Measurements from ENCODE around the gene ACVRL1.

Gene ACVRL1

DNA sequence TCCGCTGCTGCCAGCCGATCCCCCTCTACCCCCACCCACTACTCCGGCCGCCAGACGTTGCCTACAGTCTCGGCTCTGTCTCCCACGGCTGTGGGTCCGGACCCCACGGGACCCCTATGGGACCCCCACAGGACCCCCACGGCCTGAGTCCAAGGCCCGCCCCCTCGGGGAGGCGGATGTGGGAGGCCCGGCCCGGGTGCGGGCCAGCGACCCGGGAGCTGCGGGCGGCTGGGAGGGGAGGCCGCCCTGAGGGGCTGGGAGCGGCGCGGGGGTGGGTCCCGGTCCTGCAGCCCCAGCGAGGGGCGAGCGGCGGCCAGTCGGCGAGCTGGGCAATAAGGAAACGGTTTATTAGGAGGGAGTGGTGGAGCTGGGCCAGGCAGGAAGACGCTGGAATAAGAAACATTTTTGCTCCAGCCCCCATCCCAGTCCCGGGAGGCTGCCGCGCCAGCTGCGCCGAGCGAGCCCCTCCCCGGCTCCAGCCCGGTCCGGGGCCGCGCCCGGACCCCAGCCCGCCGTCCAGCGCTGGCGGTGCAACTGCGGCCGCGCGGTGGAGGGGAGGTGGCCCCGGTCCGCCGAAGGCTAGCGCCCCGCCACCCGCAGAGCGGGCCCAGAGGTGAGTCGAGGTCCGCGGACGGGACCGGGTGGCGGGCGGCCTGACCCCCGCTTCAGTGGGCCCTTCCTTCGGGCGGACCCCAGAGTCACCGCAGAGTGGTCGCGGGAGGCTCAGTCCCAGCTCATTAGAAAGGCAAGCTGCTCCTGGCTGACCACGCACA, at the start of gene ACVRL1:
TSS of gene ACVRL1 (plus strand) at position 422 of the 773 bp plus-strand sequence. CDS start 4,971 bp downstream, outside the sequence.
- DNase-seq, result peak; percentile 38

DNA sequence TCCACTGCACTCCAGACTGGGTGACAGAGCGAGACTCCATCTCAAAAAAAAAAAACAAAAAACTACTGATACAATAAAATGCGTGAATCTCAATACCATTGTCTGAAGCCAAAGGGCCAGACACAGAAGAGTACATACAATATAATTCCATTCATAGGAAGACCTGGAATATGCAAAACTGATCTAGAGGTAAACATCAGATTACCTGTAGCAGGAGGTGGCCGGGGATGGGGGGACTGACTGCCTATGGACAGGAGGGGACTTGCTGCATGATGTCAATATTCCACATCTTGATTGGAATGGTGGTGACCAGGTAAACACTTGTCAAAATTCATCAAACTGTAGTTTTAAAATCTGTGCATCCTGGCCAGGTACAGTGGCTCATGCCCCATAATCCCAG, 46.3 kb upstream of the ACVRL1 start:
- no peak for DNase-seq

DNA sequence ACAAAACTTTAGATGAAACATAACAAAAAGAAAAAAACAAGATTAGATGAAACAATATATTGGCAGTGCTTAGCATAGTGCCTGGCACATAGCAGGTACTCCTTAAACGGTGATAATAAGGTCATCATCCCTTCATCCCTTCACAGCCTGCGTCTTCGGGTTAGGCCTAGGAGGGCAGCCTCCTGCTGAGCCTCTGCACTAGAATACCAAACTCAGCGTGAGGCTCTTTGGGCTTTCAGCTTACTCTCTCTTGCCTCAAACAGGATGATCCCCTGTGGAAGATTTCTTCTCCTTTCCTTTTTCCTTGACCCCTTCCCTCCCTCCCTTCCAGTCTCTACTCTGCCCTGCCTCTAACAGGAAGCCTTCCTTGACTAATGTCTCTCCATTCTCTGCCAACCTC, 44.4 kb upstream of the ACVRL1 start:
- DNase-seq, result no peak

DNA sequence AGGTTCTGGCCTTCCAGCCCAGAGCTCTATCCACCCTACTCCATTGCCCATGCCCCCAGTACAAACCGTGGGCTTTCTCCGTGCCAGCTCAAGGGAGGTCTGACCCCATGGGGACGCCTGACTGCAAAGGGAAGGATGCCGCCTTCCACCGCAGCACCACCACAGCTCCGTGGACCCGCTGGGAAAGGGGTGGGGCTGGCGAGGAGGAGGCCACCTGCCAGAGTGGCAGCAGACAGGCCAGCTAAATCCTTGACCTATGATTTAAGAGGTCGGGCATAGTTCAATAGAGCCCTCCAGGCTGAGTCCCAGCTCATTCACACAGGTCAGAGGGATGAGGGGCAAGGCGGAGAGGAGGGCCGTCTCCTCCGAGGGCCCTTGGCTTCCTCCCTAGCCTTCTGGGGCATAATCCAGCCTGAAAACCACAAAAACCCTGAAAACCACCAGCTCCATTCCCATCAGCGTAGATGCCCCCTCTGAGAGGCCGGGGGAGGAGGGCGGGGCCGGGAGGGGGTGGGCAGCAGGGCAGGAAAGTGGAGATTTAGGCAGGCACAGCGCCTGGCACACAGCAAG, 43.9 kb upstream of the ACVRL1 start:
- peak; percentile 8 for DNase-seq

DNA sequence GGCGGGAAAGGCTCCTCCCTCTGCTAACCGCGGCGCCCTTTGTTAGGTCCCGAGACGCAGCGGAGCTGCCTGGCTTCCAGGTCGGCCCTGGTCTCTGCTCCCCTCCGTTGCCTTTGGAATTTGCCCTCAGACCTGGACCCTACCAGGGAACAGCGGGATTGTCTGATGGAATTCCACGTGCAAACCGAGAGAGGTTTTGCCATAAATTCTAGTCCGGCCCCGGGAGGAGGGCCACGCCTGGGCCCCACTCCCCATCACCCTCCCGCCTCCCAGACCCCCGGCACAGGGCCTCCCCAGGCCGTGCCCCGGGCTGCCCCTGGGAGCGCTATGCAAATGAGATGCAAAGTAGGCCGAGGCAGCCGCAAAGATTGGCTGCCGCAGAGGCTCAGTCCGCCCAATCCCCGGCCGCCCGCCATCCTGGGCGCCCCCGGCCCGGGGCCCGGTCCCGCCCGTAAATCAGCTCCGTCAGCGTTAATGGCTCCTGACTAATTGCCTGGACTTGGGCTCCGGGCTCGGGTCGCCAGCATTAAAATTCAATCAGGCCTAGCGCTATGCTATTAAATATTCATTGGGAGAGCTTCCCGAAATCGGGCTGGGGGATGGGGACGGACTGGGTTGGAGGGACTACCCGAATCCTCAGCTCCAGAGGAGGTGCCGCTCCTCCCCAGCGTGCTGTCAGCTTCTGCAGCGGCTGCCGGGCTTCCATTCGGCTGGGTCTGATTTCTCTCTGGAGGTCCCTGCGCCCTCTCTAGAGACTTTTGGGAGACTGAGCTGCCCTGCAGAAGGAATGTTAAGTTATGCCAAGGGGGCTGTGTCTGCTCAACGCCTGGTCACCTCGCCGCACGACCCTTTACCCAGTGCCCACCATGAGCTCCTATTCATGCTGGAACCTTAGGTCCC, 43.1 kb upstream of the ACVRL1 start:
- DNase-seq, result peak; percentile 44

DNA sequence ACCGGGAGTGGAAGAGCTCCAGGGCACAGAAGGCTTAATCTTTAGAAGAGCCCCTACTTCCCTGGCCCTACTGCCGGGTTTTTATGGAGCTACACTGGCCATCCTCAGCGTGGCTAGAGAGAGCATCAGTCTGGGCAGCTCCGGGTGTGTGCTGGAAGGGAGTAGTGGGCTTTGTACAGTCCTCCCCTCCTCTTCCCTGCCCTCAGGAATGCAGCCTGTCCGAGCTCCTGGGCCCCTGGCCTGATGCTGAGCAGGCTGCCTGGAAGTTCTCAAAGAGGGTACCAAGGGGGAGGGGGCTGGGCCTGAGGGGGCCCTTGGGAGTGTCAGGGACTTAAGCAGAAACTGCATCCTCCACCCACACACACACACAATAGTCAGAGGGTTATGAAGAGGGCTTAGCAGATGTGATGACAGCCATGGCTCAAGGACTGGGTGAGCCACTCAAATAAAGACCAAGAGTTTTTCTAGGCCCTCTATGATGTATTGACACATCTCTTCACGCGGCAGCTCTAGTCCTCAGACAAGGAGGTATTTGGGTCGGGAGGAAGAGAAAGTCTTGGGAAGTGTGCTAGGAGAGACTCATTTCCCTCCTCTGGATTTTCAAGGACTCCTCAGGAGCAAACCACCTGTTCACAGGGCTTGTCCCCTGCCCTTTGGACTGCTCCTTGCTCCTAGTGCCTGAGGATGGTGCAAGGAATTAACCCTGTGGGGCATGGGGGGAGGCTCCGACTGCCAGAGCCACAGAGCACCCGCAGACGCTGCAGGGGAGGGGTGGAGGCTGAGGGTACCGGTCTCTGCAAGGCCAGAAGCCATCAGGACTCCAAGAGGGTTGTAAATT, 42.3 kb upstream of the ACVRL1 start:
- peak; percentile 25 for DNase-seq

DNA sequence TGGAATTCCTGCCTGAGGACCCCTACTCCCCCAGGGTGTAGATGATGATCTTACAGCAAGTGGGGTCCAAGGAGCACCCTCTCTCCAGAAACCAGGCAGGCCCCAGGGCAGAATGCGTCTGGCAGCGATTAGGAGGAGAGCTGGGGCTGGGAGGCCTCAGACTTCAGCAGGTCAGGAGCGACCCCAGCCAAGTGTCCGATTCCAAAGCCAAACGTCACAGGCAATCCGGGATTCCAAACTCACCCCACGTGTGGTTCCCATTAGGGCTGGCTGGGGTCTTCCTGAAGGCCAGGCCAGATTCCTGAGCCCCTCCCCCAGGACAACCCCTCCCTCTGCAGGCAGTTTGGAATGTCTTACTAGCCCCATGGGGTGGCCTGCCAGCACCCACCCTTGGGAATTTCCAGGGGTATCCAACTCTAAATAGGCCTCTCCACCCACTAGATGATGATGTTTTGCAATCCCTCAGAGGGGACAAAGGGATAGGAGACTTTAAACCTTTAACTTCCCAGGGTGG, 41.5 kb upstream of the ACVRL1 start:
- DNase-seq, result no peak

DNA sequence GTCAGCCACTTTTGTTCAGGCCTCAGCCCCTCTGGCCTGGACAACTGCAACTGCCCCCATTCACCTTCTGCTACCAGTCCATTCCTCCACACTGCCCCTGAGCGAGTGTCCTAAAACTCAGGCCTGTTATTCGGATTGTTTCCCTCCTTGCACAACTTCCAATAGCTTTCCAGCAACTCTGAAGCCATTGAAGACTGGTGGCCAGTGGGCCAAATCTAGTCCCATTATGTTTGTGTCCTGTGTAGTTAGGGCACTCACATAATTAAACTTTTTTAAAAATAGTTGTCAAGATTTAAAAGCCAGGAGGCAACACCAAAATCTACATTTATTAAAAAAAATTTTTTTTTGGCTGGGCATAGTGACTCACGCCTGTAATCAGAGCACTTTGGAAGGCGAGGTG, 41.0 kb upstream of the ACVRL1 start:
- DNase-seq, result no peak

- DNase-seq, result no peak
Measured at GRCh38 chr12:51866762-51867161, 40.5 kb upstream of the ACVRL1 start.

- DNase-seq, result no peak
Measured at GRCh38 chr12:51867371-51867770, 39.9 kb upstream of the ACVRL1 start.

DNA sequence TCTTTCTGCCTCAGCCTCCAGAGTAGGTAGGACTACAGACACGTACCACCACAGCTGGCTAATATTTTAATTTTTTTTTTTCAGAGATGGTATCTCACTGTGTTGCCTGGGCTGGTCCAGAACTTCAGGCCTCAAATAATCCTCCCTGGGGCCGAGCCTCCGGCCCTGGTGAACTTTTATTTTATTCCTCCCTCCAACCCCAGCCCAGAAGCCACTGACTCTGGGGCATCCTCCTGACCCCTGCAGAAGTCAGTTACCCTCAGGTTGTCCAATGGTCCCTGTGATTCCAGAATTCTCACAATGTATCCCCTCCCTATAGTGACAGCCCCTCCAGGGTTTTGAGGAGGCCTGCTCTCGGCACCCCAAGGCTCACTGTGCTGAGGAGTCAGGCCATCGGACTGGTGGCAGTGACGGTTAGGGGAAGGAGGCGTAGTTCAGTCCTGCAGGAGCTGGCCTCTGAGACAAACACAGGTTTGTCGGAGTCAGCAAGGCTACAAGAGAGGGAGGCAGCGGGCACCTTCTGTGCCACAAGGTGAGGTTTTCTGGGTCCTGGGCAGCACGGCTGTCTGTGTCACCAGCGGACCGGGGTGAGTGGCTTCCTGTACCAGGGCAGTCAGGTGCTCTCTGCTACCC, 39.4 kb upstream of the ACVRL1 start:
- no peak for DNase-seq

DNA sequence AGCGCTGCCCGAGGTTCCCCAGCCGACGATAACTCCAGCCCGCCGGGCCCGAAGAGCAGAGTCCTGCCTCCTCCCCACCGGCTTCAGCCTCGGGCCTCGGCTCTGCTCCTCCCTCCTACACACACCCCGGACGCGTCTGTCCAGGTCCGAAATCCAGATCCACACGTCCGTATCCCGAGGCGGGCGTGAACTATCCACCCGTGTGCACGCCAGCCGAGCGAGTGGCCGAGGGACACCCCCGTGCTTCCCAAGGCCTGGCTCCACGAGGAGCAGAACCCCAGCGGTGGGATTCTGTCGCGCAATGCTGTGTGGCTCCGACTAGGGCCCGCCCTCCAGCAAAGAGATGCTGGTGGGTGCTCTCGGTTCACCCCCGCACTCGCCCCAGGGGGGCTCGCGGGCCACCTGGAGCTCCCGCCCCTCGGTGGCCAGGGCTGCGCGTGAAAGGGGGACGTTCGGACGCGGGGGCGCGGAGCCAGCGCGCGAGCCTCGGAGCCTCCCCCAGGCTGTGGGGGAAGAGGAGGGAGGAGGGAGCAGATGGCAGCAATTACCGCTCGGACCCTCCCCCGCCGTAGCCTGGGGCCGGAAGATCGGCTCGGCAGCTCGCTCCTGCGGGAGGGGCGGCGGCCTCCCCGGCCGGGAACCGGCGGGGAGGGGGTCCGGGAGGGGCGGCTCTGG, 38.3 kb upstream of the ACVRL1 start:
- DNase-seq, result peak; percentile 35

- DNase-seq, result no peak
Measured at GRCh38 chr12:51869496-51869865, 37.8 kb upstream of the ACVRL1 start.

- no peak for DNase-seq
Measured at GRCh38 chr12:51869931-51870330, 37.4 kb upstream of the ACVRL1 start.

DNA sequence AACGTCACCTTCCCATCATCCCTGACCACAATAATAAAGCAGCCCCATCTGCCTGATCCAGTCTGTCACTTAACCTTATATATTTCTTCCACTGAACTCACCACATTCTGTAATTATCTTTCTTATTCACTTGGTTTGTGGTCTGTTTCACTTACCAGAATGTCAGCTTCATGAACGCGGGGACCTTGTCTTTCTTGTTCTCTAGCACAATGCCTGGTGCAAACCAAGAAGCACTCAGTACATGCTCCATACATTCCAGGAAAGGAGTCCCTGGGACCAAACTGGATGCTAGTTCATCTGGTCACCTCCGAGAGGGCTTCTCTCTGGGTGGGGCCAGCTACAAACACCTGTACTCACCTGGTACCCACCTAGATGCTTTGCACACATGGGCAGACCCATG, 36.8 kb upstream of the ACVRL1 start:
- no peak for DNase-seq

- DNase-seq, result no peak
Measured at GRCh38 chr12:51871126-51871525, 36.2 kb upstream of the ACVRL1 start.

GRCh38 chr12:51871918-51872688, 35.2 kb upstream of the ACVRL1 start:
- DNase-seq, result no peak

GRCh38 chr12:51872689-51872981, 34.7 kb upstream of the ACVRL1 start:
- DNase-seq, result no peak

- DNase-seq, result no peak
Measured at GRCh38 chr12:51873251-51873994, 33.9 kb upstream of the ACVRL1 start.

GRCh38 chr12:51874000-51874399, 33.3 kb upstream of the ACVRL1 start:
- DNase-seq, result peak; percentile 66
